Measurements from ENCODE around the gene ALDH1B1.
"Not testable (repeated sequence)": the region's sequence is repeated elsewhere in the genome, so short reads cannot be mapped to it uniquely, and the experiment has no call there.

ALDH1B1 gene

GRCh38 chr9:38388283-38389223, 3.9 kb upstream of the ALDH1B1 start:
- DNase-seq = no peak

- DNase-seq = no peak
Measured at GRCh38 chr9:38389313-38389712, 3.2 kb upstream of the ALDH1B1 start.

GRCh38 chr9:38390442-38390841, 2.1 kb upstream of the ALDH1B1 start:
- DNase-seq = no peak

- no peak for DNase-seq
Measured at GRCh38 chr9:38390851-38391250, 1.7 kb upstream of the ALDH1B1 start.

GRCh38 chr9:38391278-38392118, 1.0 kb upstream of the ALDH1B1 start:
- no peak for DNase-seq

- DNase-seq = peak; percentile 54
Measured at GRCh38 chr9:38393128-38393796, 760 bp downstream of the ALDH1B1 start.

- DNase-seq = no peak
Measured at GRCh38 chr9:38394416-38394815, 1.9 kb downstream of the ALDH1B1 start.

GRCh38 chr9:38395653-38396370, 3.3 kb downstream of the ALDH1B1 start:
- no peak for DNase-seq

GRCh38 chr9:38396371-38396671, 3.8 kb downstream of the ALDH1B1 start:
- DNase-seq = no peak

GRCh38 chr9:38399191-38399590, 6.7 kb downstream of the ALDH1B1 start:
- DNase-seq = not testable (repeated sequence)

- DNase-seq = no peak
Measured at GRCh38 chr9:38401994-38402393, 9.5 kb downstream of the ALDH1B1 start.

- DNase-seq = no peak
Measured at GRCh38 chr9:38404314-38404713, 11.8 kb downstream of the ALDH1B1 start.

GRCh38 chr9:38405785-38406184, 13.3 kb downstream of the ALDH1B1 start:
- DNase-seq = no peak

GRCh38 chr9:38406476-38407186, 14.1 kb downstream of the ALDH1B1 start:
- no peak for DNase-seq

GRCh38 chr9:38408719-38409118, 16.2 kb downstream of the ALDH1B1 start:
- no peak for DNase-seq

- DNase-seq = no peak
Measured at GRCh38 chr9:38412751-38413150, 20.2 kb downstream of the ALDH1B1 start.

GRCh38 chr9:38413283-38413682, 20.8 kb downstream of the ALDH1B1 start:
- no peak for DNase-seq

- no peak for DNase-seq
Measured at GRCh38 chr9:38414040-38414723, 21.7 kb downstream of the ALDH1B1 start.

GRCh38 chr9:38415856-38416255, 23.4 kb downstream of the ALDH1B1 start:
- DNase-seq = no peak

- no peak for DNase-seq
Measured at GRCh38 chr9:38416461-38416860, 24.0 kb downstream of the ALDH1B1 start.
